HEK293T (cell line): ENCODE data around the gene KCNH4.

ENCODE experiments used
- CTCF ChIA-PET: fragments of 350-600 bp; formaldehyde crosslinking; extraction: SDS; loops from one replicate; lab custom pipeline; 2021; ENCODE audit warnings: antibody characterized with exemption, inconsistent platforms; lab: Yijun Ruan, JAX
- POLR2A ChIA-PET: fragments of 350-600 bp; formaldehyde crosslinking; extraction: SDS; loops from one replicate; lab custom pipeline; 2020; ENCODE audit warnings: antibody characterized with exemption, inconsistent platforms; lab: Yijun Ruan, JAX
- DNase-seq: peaks from one replicate; pipeline ENCODE4 v3.0.0; 2012; ENCODE audit warnings: mixed read lengths; ENCODE audit errors: extremely low spot score
- ARNT ChIP-seq: fragments of 450-650 bp; IDR thresholded peaks from 2 replicates; pipeline ENCODE4 v1.6.1; 2017; ENCODE audit warnings: mild to moderate bottlenecking
- BHLHE40 ChIP-seq: fragments of 450-650 bp; IDR thresholded peaks from 2 replicates; pipeline ENCODE4 v1.6.1; 2016; ENCODE audit warnings: mild to moderate bottlenecking, moderate library complexity, borderline replicate concordance
- CTBP1 ChIP-seq: fragments of 450-650 bp; IDR thresholded peaks from 2 replicates; pipeline ENCODE4 v1.6.1; 2016; ENCODE audit warnings: borderline replicate concordance
- ELF4 ChIP-seq: fragments of 450-650 bp; IDR thresholded peaks from 2 replicates; pipeline ENCODE4 v1.6.1; 2017; ENCODE audit warnings: antibody characterized with exemption
- FOXA1 ChIP-seq: fragments of 450-650 bp; IDR thresholded peaks from 2 replicates; pipeline ENCODE4 v1.6.1; 2016; ENCODE audit warnings: mild to moderate bottlenecking
- FOXK2 ChIP-seq: fragments of 450-650 bp; IDR thresholded peaks from 2 replicates; pipeline ENCODE4 v1.6.1; 2016; ENCODE audit warnings: mild to moderate bottlenecking
- FOXM1 ChIP-seq: fragments of 450-650 bp; IDR thresholded peaks from 2 replicates; pipeline ENCODE4 v1.6.1; 2017; ENCODE audit warnings: mild to moderate bottlenecking, borderline replicate concordance
- HDGF ChIP-seq: fragments of 450-650 bp; IDR thresholded peaks from 2 replicates; pipeline ENCODE4 v1.6.1; 2017; ENCODE audit warnings: antibody characterized with exemption, borderline replicate concordance
- L3MBTL2 ChIP-seq: fragments of 450-650 bp; conservative IDR thresholded peaks from 2 replicates; pipeline ENCODE4 v1.6.1; 2016; ENCODE audit warnings: mild to moderate bottlenecking
- LEF1 ChIP-seq: fragments of 450-650 bp; IDR thresholded peaks from 2 replicates; pipeline ENCODE4 v1.6.1; 2017; ENCODE audit warnings: mild to moderate bottlenecking, borderline replicate concordance
- NFRKB ChIP-seq: fragments of 450-650 bp; IDR thresholded peaks from 2 replicates; pipeline ENCODE4 v1.6.1; 2016; ENCODE audit warnings: mild to moderate bottlenecking, moderate library complexity
- SP1 ChIP-seq: fragments of 450-650 bp; IDR thresholded peaks from 2 replicates; pipeline ENCODE4 v1.6.1; 2017
- SUZ12 ChIP-seq: fragments of 450-650 bp; IDR thresholded peaks from 2 replicates; pipeline ENCODE4 v1.6.1; 2016; ENCODE audit warnings: mild to moderate bottlenecking
- TARDBP ChIP-seq: fragments of 450-650 bp; IDR thresholded peaks from 2 replicates; pipeline ENCODE4 v1.6.1; 2016
- ZNF384 ChIP-seq: fragments of 450-650 bp; IDR thresholded peaks from 2 replicates; pipeline ENCODE4 v1.6.1; 2016
- TF ChIP-seq, protein P1 (sequence below): fragments of 450-650 bp; IDR thresholded peaks from 2 replicates; pipeline ENCODE4 v1.6.1; 2016

The KCNH4 gene

DNA sequence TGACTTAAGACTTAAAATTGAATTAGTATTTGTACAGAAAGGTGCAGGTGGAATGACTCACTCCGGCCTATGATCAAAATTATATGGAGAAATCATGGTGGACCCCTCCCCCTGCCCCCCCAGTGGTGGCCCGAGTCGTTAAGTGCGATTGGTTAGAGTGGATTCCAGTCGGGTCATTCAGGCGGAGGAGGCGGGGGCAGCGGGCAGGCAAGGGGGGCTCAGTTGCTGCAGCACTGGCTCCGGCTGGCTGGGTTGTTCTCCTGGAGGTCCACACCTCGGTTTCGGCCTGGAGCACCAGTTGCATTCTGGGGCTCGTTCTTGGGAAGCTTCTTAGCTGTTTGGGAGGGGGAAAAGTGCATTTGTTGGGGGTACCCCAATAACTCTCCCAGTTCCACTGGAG, 55.4 kb downstream of the KCNH4 start:
- no peak for TF ChIP-seq HDGF
- TF ChIP-seq ARNT: no peak
- TF ChIP-seq CTBP1: no peak
- no peak for TF ChIP-seq FOXK2
- no peak for DNase-seq
- ChIA-PET CTCF (no interaction called here), POLR2A (no interaction called here)

DNA sequence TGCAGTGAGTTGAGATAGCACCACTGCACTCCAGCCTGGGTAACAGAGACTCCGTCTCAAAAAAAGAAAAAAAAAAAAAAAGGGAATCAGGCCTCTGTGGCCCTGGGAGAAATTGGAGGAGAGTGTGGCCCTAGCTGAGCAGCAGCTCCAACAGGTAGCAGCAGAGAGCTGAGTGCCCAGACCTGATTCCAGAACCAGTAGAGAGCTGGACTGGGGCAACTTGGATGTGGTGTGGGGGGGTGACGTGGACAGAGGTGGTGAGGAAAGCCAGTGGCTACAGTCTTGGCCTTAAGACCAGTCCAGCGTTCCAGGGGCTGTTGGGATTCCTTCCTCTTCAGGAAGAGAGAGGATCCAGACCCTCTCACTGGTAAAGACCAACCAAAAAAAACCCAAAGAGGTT, 56.7 kb downstream of the KCNH4 start:
- POLR2A ChIA-PET: no interaction called here

DNA sequence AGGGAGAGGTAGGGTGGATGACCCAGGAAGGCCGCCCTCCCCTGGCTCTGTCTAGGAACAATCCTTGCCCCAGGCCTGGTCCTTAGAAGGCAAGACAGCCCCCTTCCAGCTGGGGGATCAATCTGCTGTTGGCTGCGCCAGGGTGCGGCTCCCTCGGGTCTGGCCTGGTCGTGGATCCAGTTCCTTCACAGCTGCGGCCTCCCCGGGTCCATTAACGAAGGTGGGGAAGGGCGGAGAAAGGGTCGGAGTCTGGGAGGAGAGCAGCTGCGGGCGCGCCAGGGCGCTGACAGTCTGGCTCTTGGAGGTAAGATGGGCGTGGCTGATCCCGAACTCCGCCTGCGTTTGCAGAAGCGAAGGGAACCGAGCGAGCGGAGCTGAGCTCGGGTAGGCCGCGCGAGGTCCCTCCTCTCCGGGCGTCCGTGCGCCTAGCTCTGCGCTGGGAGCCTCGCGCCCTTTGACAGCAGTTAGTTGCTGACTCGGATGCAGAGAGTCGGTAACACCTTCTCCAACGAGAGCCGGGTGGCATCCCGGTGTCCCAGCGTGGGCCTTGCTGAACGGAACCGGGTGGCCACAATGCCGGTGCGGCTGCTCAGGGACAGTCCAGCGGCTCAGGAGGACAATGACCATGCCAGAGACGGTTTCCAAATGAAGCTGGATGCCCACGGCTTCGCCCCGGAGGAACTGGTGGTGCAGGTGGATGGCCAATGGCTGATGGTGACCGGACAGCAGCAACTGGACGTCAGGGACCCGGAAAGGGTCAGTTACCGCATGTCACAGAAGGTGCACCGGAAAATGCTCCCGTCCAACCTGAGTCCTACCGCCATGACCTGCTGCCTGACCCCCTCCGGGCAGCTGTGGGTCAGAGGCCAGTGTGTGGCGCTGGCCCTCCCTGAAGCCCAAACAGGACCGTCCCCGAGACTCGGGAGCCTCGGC, 58.3 kb downstream of the KCNH4 start, which contains the start of gene HSPB9:
TSS of gene HSPB9 (plus strand) at position 434 of the 933 bp plus-strand sequence. CDS start at position 481, 47 bp downstream.
- no peak for DNase-seq
- ChIA-PET POLR2A (interaction anchor here (1.2 to 3.0 kb wide), 3 partner anchors 8 to 105 kb away, joined by 5 to 26 read pairs (median 25); partner anchors contain the start of genes DHX58 and DNAJC7), CTCF (no interaction called here)
- no peak for TF ChIP-seq HDGF
- TF ChIP-seq, protein P1, sequence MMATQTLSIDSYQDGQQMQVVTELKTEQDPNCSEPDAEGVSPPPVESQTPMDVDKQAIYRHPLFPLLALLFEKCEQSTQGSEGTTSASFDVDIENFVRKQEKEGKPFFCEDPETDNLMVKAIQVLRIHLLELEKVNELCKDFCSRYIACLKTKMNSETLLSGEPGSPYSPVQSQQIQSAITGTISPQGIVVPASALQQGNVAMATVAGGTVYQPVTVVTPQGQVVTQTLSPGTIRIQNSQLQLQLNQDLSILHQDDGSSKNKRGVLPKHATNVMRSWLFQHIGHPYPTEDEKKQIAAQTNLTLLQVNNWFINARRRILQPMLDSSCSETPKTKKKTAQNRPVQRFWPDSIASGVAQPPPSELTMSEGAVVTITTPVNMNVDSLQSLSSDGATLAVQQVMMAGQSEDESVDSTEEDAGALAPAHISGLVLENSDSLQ: no peak

More for the DNA sequence above, 56.7 kb downstream of the KCNH4 start:
- no peak for TF ChIP-seq L3MBTL2
- no peak for TF ChIP-seq LEF1
- TF ChIP-seq ZNF384: no peak
- CTCF ChIA-PET: interaction anchor here (0.6 kb wide), 1 partner anchor 61 kb away, joined by 4 read pairs; the partner anchor contains the start of gene HCRT
- DNase-seq: no peak

DNA sequence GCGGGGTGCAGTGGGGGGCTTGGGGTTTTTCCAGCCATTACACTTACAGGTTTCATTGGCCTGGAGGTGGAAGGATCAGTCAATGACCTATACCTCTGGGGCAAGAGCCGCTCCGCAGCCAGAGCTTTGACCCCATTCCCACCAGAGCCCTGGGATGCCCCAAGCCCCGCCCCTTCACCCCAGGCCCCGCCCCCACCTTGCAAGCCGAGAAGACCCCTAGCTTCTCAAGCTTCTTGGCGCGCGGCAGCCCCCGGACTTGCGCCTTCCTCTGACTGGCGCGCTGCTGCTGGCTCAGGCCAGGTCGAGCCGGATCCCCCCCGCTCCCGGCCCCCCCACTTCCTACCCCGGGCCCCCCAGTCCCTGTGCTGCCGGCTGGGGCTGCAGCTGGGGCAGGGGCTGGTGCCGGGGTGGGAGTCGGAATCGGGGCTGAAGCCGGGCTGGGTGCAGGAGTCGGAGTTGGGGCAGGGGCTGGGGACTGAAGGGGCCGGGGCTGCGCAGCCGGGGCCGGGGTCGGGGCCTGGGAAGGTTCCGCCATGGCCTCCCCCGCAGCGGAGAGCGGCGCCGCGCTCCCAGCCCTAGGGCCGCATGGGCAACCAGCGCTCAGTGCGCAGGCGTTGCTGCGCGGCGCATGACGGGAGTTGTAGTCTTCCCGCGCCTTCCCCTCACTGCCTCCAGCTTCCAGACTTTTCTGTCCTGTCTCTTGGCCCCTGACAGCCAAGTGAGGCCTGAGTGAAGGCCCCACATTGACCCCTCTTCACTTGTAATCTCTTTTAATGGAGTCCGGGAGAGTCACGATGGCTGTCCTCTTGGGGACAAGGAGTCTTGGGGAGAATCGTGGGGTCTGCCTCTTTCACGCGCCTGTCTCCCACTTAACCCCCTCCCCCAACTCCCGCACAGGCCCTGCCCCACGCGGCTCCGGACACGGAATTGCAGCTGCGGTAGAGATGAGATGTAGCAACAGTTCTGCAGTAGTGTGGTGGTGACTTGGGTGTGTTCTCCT, 59.9 kb downstream of the KCNH4 start, which contains the start of gene KAT2A:
TSS of gene KAT2A (minus strand) at position 598 of the 1,000 bp plus-strand sequence. CDS start at position 535, 63 bp downstream.
- peak; percentile 94 for DNase-seq
- TF ChIP-seq FOXM1: no peak
- no peak for TF ChIP-seq ZNF384
- no peak for TF ChIP-seq ARNT
- peak; percentile 32; the same call in 1 of the 2 replicates for TF ChIP-seq L3MBTL2
- TF ChIP-seq ELF4: peak; percentile 39
- POLR2A ChIA-PET: interaction anchor here (0.6 to 3.1 kb wide), 35 partner anchors 9 to 302 kb away, joined by 3 to 33 read pairs (median 4); partner anchors contain the start of genes ACLY, CAVIN1, CNP and DHX58
- CTCF ChIA-PET: interaction anchor here (0.5 to 1.2 kb wide), 4 partner anchors 20 to 158 kb away, joined by 3 to 5 read pairs (median 3); partner anchors contain the start of gene CNP

DNA sequence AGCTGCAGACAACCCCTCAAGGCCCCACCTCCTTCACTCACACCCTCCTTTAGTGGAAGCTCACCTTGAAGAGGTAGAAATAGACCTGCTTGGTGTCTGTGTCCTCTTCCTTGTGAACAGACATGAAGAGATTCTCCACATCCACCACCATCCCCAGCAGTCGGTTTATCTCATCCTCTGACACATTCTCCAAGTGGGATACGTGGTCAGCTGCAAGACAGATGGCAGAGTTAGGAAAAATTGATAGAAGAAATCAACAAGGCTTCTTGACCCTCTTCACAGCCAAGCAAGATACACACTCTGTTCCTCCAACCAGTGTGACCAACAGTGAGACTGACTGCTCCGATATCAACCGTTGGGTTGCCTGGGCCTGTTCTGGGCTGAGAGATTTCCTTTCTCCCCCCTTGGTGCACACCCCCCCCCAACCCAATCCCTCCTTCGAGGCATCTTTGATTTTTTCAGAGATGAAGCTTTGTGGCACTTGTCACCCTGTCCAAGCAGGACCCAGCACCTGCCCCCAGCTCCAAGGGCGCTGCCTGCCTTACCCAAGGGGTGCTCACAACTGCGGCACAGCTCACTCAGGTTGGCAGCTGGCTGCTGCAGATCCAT, 60.7 kb downstream of the KCNH4 start:
- CTCF ChIA-PET: interaction anchor here (0.5 to 0.8 kb wide), 2 partner anchors 19 to 157 kb away, joined by 3 read pairs; no protein-coding TSS in a partner anchor
- DNase-seq: no peak
- TF ChIP-seq CTBP1 (no peak), SUZ12 (no peak), FOXA1 (no peak), ZNF384 (no peak), BHLHE40 (no peak), FOXM1 (no peak), ELF4 (no peak), SP1 (no peak), HDGF (no peak), L3MBTL2 (no peak), NFRKB (no peak), LEF1 (no peak), FOXK2 (no peak), TARDBP (no peak)
- POLR2A ChIA-PET: interaction anchor here (0.6 to 3.1 kb wide), 30 partner anchors 9 to 269 kb away, joined by 3 to 33 read pairs (median 4); partner anchors contain the start of genes ACLY, CNP, DHX58 and DNAJC7

DNA sequence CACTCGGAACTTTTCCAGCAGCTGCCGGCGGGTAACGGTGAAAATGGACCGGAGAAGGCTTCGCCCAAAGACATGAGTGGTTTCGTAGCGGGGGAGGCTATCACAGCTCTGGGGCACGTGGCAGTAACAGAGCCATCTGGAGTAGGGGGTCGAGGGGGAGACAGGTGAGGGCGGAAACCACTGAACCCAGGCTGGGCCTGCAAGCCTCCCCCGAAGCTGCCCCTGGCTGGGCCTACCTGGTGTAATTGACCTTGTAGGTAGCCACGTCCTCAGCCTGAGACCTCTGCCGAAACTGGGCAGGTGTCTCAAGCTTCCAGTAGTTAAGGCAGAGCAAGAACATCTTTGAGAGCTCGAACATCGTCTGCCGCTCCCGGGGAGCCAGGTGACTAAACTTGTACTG, 61.6 kb downstream of the KCNH4 start:
- DNase-seq: no peak
- ChIA-PET CTCF (interaction anchor here (0.9 to 1.6 kb wide), 2 partner anchors 78 to 94 kb away, joined by 3 read pairs; no protein-coding TSS in a partner anchor), POLR2A (interaction anchor here (1.3 to 3.1 kb wide), 8 partner anchors 8 to 159 kb away, joined by 3 to 33 read pairs (median 10); partner anchors contain the start of genes CNP, DHX58, DNAJC7 and NKIRAS2)
- TF ChIP-seq NFRKB: no peak
- no peak for TF ChIP-seq ZNF384
- no peak for TF ChIP-seq HDGF
- no peak for TF ChIP-seq ELF4
- no peak for TF ChIP-seq SUZ12
- no peak for TF ChIP-seq FOXA1
- no peak for TF ChIP-seq ARNT
- no peak for TF ChIP-seq BHLHE40
- no peak for TF ChIP-seq CTBP1
- TF ChIP-seq SP1: no peak
- TF ChIP-seq FOXM1: no peak
- no peak for TF ChIP-seq TARDBP
- TF ChIP-seq FOXK2: no peak
- no peak for TF ChIP-seq LEF1
- TF ChIP-seq, protein P1: no peak
